K562 (cell line): ENCODE data around the gene CCDC92. TPM values are rescaled to one million over a fixed set of nuclear protein-coding genes. Genes with fewer than 3 reads are reported as not detected.

Experiments
- CAMTA2 ChIP-seq: fragments of 250-450 bp; sonication (Bioruptor Pico); conservative IDR thresholded peaks from 2 replicates; pipeline ENCODE4 v1.5.1; 2022
- CBFB ChIP-seq: sonication (generic); formaldehyde crosslinking; IDR thresholded peaks from 2 replicates; pipeline ENCODE4 v1.4.0; 2020; ENCODE audit warnings: mild to moderate bottlenecking, missing genetic modification reagents
- GATAD2A ChIP-seq: fragments of 450-650 bp; IDR thresholded peaks from 2 replicates; pipeline ENCODE4 v1.6.1; 2017
- HIVEP1 ChIP-seq: fragments of 250-450 bp; sonication (Bioruptor Pico); IDR thresholded peaks from 2 replicates; pipeline ENCODE4 v1.4.0; 2020; ENCODE audit warnings: mild to moderate bottlenecking
- KLF16 ChIP-seq: IDR thresholded peaks from 2 replicates; pipeline ENCODE4 v1.6.1; 2016; ENCODE audit warnings: antibody characterized with exemption
- NR0B1 ChIP-seq: fragments of 450-650 bp; IDR thresholded peaks from one replicate; pipeline ENCODE4 v1.6.1; 2018; ENCODE audit warnings: mild to moderate bottlenecking, moderate library complexity; ENCODE audit not compliant: partially characterized antibody
- NR1H2 ChIP-seq: sonication (generic); formaldehyde crosslinking; IDR thresholded peaks from 2 replicates; pipeline ENCODE4 v1.4.0; 2020; ENCODE audit warnings: mild to moderate bottlenecking, missing genetic modification reagents
- NR2F6 ChIP-seq: fragments of 450-650 bp; formaldehyde crosslinking; IDR thresholded peaks from 2 replicates; pipeline ENCODE4 v1.4.0; 2020; ENCODE audit warnings: mild to moderate bottlenecking
- RHOXF2B ChIP-seq: fragments of 250-450 bp; sonication (Bioruptor Pico); conservative IDR thresholded peaks from 2 replicates; pipeline ENCODE4 v1.5.1; 2021
- SAP30 ChIP-seq: fragments of 200-600 bp; sonication (generic); IDR thresholded peaks from 2 replicates; pipeline ENCODE4 v1.6.1; 2012; ENCODE audit warnings: borderline replicate concordance, low read depth, mild to moderate bottlenecking, moderate library complexity, low read length, control low read depth, inconsistent platforms; ENCODE audit not compliant: insufficient read depth, poor library complexity, severe bottlenecking
- SNAPC5 ChIP-seq: fragments of 250-450 bp; sonication (Bioruptor Pico); IDR thresholded peaks from 2 replicates; pipeline ENCODE4 v1.8.0; 2021; ENCODE audit warnings: moderate library complexity, mild to moderate bottlenecking, inconsistent platforms
- TSHZ1 ChIP-seq: fragments of 250-450 bp; sonication (Bioruptor Pico); IDR thresholded peaks from 2 replicates; pipeline ENCODE4 v1.4.0; 2020; ENCODE audit warnings: mild to moderate bottlenecking, moderate library complexity
- ZNF507 ChIP-seq: conservative IDR thresholded peaks from 2 replicates; pipeline ENCODE4 v1.6.1; 2017; ENCODE audit warnings: missing genetic modification characterization, missing compliant biosample characterization
- ZNF778 ChIP-seq: fragments of 450-650 bp; formaldehyde crosslinking; IDR thresholded peaks from 2 replicates; pipeline ENCODE4 v1.4.0; 2020; ENCODE audit warnings: mild to moderate bottlenecking, moderate library complexity
- polyA plus RNA-seq, 8 experiments: library from polyadenylated mRNA; depleted of rRNA in 4 of 8; stranded (reverse) in 5 of 8; unstranded in 3 of 8; fragments of >200 nt; fragmentation: Nextera tagmentation in 2 of 8; fragmentation: Illumina TruSeq in 1 of 8; extraction: Ambion mirVana in 2 of 8; extraction: Trizol in 1 of 8; gene quantifications; 2 replicates each; pipeline versions ENCODE4 v1.2.1 to v1.2.3, GENCODE V29; 2011 to 2014; ENCODE audit warnings: inconsistent platforms in 1 of 8, missing spikeins in 1 of 8
- total RNA-seq, 7 experiments: library from RNA; depleted of rRNA in 6 of 7; stranded (reverse); fragments of >200 nt in 6 of 7; fragmentation: Illumina TruSeq in 2 of 7; extraction: Trizol in 2 of 7; gene quantifications; 2 replicates each; pipeline versions ENCODE4 v1.2.1 to v1.2.3, GENCODE V29; 2011 to 2021; ENCODE audit warnings: low replicate concordance in 1 of 7
- TF ChIP-seq, protein P1 (sequence below): fragments of 250-450 bp; sonication (Bioruptor Pico); IDR thresholded peaks from 2 replicates; pipeline ENCODE4 v1.9.0; 2021; ENCODE audit warnings: mild to moderate bottlenecking, inconsistent platforms
- TF ChIP-seq, protein P2 (sequence below): fragments of 450-650 bp; formaldehyde crosslinking; IDR thresholded peaks from 2 replicates; pipeline ENCODE4 v1.4.0; 2020; ENCODE audit warnings: mild to moderate bottlenecking, moderate library complexity
- TF ChIP-seq, protein P3 (sequence below): fragments of 150-350 bp; conservative IDR thresholded peaks from 2 replicates; pipeline ENCODE4 v1.6.1; 2014; ENCODE audit warnings: low read length

Gene CCDC92
- total and polyA plus RNA-seq, 9 of the 15 experiments (the other 6 are each of a cell fraction or from before 2014, with no cell fraction given) = 0.27 to 5.9 (median 2.1) TPM

- TF ChIP-seq NR1H2 (CRISPR knock-in tag) (no peak), ZNF507 (tag) (no peak), CAMTA2 (CRISPR knock-in tag) (no peak), GATAD2A (no peak), NR0B1 (no peak), CBFB (CRISPR knock-in tag) (no peak), HIVEP1 (CRISPR knock-in tag) (peak; percentile 70; the same call in 1 of the 2 replicates), SAP30 (no peak), RHOXF2B (CRISPR knock-in tag) (no peak), SNAPC5 (CRISPR knock-in tag) (no peak), KLF16 (no peak), ZNF778 (CRISPR knock-in tag) (no peak), TSHZ1 (CRISPR knock-in tag) (no peak), NR2F6 (CRISPR knock-in tag) (no peak)
- TF ChIP-seq, protein P1, sequence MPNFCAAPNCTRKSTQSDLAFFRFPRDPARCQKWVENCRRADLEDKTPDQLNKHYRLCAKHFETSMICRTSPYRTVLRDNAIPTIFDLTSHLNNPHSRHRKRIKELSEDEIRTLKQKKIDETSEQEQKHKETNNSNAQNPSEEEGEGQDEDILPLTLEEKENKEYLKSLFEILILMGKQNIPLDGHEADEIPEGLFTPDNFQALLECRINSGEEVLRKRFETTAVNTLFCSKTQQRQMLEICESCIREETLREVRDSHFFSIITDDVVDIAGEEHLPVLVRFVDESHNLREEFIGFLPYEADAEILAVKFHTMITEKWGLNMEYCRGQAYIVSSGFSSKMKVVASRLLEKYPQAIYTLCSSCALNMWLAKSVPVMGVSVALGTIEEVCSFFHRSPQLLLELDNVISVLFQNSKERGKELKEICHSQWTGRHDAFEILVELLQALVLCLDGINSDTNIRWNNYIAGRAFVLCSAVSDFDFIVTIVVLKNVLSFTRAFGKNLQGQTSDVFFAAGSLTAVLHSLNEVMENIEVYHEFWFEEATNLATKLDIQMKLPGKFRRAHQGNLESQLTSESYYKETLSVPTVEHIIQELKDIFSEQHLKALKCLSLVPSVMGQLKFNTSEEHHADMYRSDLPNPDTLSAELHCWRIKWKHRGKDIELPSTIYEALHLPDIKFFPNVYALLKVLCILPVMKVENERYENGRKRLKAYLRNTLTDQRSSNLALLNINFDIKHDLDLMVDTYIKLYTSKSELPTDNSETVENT = no peak
- TF ChIP-seq, protein P2, sequence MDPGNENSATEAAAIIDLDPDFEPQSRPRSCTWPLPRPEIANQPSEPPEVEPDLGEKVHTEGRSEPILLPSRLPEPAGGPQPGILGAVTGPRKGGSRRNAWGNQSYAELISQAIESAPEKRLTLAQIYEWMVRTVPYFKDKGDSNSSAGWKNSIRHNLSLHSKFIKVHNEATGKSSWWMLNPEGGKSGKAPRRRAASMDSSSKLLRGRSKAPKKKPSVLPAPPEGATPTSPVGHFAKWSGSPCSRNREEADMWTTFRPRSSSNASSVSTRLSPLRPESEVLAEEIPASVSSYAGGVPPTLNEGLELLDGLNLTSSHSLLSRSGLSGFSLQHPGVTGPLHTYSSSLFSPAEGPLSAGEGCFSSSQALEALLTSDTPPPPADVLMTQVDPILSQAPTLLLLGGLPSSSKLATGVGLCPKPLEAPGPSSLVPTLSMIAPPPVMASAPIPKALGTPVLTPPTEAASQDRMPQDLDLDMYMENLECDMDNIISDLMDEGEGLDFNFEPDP (CRISPR knock-in tag) = no peak
- TF ChIP-seq, protein P3, sequence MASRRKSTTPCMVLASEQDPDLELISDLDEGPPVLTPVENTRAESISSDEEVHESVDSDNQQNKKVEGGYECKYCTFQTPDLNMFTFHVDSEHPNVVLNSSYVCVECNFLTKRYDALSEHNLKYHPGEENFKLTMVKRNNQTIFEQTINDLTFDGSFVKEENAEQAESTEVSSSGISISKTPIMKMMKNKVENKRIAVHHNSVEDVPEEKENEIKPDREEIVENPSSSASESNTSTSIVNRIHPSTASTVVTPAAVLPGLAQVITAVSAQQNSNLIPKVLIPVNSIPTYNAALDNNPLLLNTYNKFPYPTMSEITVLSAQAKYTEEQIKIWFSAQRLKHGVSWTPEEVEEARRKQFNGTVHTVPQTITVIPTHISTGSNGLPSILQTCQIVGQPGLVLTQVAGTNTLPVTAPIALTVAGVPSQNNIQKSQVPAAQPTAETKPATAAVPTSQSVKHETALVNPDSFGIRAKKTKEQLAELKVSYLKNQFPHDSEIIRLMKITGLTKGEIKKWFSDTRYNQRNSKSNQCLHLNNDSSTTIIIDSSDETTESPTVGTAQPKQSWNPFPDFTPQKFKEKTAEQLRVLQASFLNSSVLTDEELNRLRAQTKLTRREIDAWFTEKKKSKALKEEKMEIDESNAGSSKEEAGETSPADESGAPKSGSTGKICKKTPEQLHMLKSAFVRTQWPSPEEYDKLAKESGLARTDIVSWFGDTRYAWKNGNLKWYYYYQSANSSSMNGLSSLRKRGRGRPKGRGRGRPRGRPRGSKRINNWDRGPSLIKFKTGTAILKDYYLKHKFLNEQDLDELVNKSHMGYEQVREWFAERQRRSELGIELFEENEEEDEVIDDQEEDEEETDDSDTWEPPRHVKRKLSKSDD = no peak
These were observed 25.8 kb upstream of the CCDC92 start (continued) for GRCh38 chr12:123998344-123998990.
